OCI-LY7 (cell line): Measurements from ENCODE around the gene ZNF648. TPM values are rescaled to one million over a fixed set of nuclear protein-coding genes. Genes with fewer than 3 reads are reported as not detected.

Experiments used
- BruUV-seq: library from RNA; stranded (reverse); fragments of 400-500 nt; replicated peaks from 2 replicates; lab custom pipeline; 2021; lab: Mats Ljungman, UMichigan
- CTCF ChIA-PET: fragments of 300-600 bp; sonication (Branson Sonifier 250); formaldehyde crosslinking; loops from one replicate; lab custom pipeline; 2022; ENCODE audit warnings: antibody characterized with exemption; ENCODE audit not compliant: unreplicated experiment; lab: Charles Lee
- POLR2A ChIA-PET: fragments of 300-600 bp; sonication (Branson Sonifier 250); formaldehyde crosslinking; loops from one replicate; lab custom pipeline; 2022; ENCODE audit warnings: antibody characterized with exemption; lab: Charles Lee
- DNase-seq: peaks from one replicate; pipeline ENCODE4 v3.0.0-alpha.2; 2015; ENCODE audit warnings: low spot score
- H2AFZ ChIP-seq: fragments of 200-600 bp; sonication (generic), shearing (Covaris generic); 2 replicates; pipeline ENCODE4 v1.6.1; 2014; ENCODE audit warnings: mild to moderate bottlenecking, antibody characterized with exemption, low read length, moderate library complexity
- H3K27ac ChIP-seq: fragments of 200-600 bp; sonication (generic); 2 replicates; pipeline ENCODE4 v1.5.1; 2014; ENCODE audit warnings: mixed run types, low read depth, mild to moderate bottlenecking, moderate library complexity, low read length, inconsistent platforms; ENCODE audit not compliant: poor library complexity, severe bottlenecking
- H3K36me3 ChIP-seq: fragments of 200-600 bp; sonication (generic); 2 replicates; pipeline ENCODE4 v1.6.1; 2014; ENCODE audit warnings: mild to moderate bottlenecking, antibody characterized with exemption, low read length, moderate library complexity, mixed read lengths; ENCODE audit not compliant: insufficient read depth
- H3K4me1 ChIP-seq: fragments of 200-600 bp; sonication (generic); 2 replicates; pipeline ENCODE4 v1.5.1; 2014; ENCODE audit warnings: mild to moderate bottlenecking, low read length; ENCODE audit not compliant: insufficient read depth, poor library complexity, severe bottlenecking
- H3K4me2 ChIP-seq: fragments of 200-600 bp; sonication (generic); 2 replicates; pipeline ENCODE4 v1.6.1; 2014; ENCODE audit warnings: mild to moderate bottlenecking, low read length
- H3K4me3 ChIP-seq: fragments of 200-600 bp; sonication (generic); 2 replicates; pipeline ENCODE4 v1.5.1; 2014; ENCODE audit warnings: mild to moderate bottlenecking, low read depth, low read length; ENCODE audit not compliant: poor library complexity, severe bottlenecking
- H3K79me2 ChIP-seq: fragments of 200-600 bp; sonication (generic); 2 replicates; pipeline ENCODE4 v1.6.1; 2016; ENCODE audit warnings: low read depth, mild to moderate bottlenecking, low read length, moderate library complexity, mixed read lengths; ENCODE audit not compliant: insufficient read depth
- H3K9me2 ChIP-seq: fragments of 200-600 bp; sonication (generic); 2 replicates; pipeline ENCODE4 v1.6.1; 2016; ENCODE audit warnings: mild to moderate bottlenecking, low read length, mixed read lengths; ENCODE audit not compliant: insufficient read depth
- H3K9me3 ChIP-seq: fragments of 200-600 bp; sonication (generic); 2 replicates; pipeline ENCODE4 v1.6.1; 2014; ENCODE audit warnings: mild to moderate bottlenecking, mixed run types, low read length, mixed read lengths
- H4K20me1 ChIP-seq: fragments of 200-600 bp; sonication (generic); 2 replicates; pipeline ENCODE4 v1.6.1; 2014; ENCODE audit warnings: mild to moderate bottlenecking, antibody characterized with exemption, low read length, moderate library complexity, mixed read lengths; ENCODE audit not compliant: insufficient read depth
- CTCF ChIP-seq: fragments of 200-600 bp; sonication (generic); conservative IDR thresholded peaks from 2 replicates; pipeline ENCODE4 v1.5.1; 2014; ENCODE audit warnings: mild to moderate bottlenecking, antibody characterized with exemption, low read length, moderate library complexity, mixed read lengths
- EZH2phosphoT487 ChIP-seq: fragments of 200-600 bp; sonication (generic); IDR thresholded peaks from 2 replicates; pipeline ENCODE4 v1.6.1; 2018; ENCODE audit warnings: low read depth, borderline replicate concordance, mild to moderate bottlenecking, mixed run types, antibody characterized with exemption, low read length, moderate library complexity, mixed read lengths
- intact Hi-C: fragments of 100-400 bp; cut with micrococcal nuclease; formaldehyde crosslinking; loops from one replicate; pipeline ENCODE4 v1.10.0; 2022; ENCODE audit not compliant: unreplicated experiment
- total RNA-seq, 2 experiments: library from RNA; depleted of rRNA in 1 of 2; stranded (reverse); fragments of >200 nt in 1 of 2; shearing (Covaris generic) in 1 of 2; gene quantifications; 2 replicates each; pipeline ENCODE4 v1.2.3, GENCODE V29; 2014 to 2022

ZNF648 gene
- total RNA-seq, 2 experiments from 2014 or later: not detected

- Histone ChIP-seq H3K4me3 (no peak overlapping the region), H3K9me2 (no peaks in the 10 kb centered on the region), H3K27ac (no peak overlapping the region), H3K9me3 (no peaks in the 10 kb centered on the region), H3K36me3 (no peaks in the 10 kb centered on the region), H3K79me2 (no peaks in the 10 kb centered on the region), H4K20me1 (no peaks in the 10 kb centered on the region), H3K4me2 (no peak overlapping the region), H3K4me1 (no peaks in the 10 kb centered on the region), H2AFZ (no peak overlapping the region)
- no TSS peak for BruUV-seq
- TF ChIP-seq EZH2phosphoT487 (no peak), CTCF (no peak)
- ChIA-PET CTCF (no interaction called here), POLR2A (no interaction called here)
- intact Hi-C loops: no loop called here
- no peak for DNase-seq
Observed at GRCh38 chr1:182107209-182107608, 45.7 kb upstream of the ZNF648 start.

- no peak overlapping the region for H3K27ac ChIP-seq
- intact Hi-C loops: no loop called here
- H3K4me3 ChIP-seq: no peak overlapping the region
- H4K20me1 ChIP-seq: no peaks in the 10 kb centered on the region
- DNase-seq: no peak
- BruUV-seq: no TSS peak
- CTCF ChIA-PET: no interaction called here
- TF ChIP-seq CTCF (no peak), EZH2phosphoT487 (no peak)
- no peaks in the 10 kb centered on the region for H3K36me3 ChIP-seq
- no peaks in the 10 kb centered on the region for H3K79me2 ChIP-seq
- no peak overlapping the region for H3K4me2 ChIP-seq
- no peak overlapping the region for H2AFZ ChIP-seq
- no peaks in the 10 kb centered on the region for H3K9me3 ChIP-seq
- H3K4me1 ChIP-seq: no peaks in the 10 kb centered on the region
- H3K9me2 ChIP-seq: no peaks in the 10 kb centered on the region
- POLR2A ChIA-PET: interaction anchor here (0.7 kb wide), 1 partner anchor 188 kb away, joined by 4 read pairs; no protein-coding TSS in a partner anchor
Observed at GRCh38 chr1:182102043-182102416, 40.5 kb upstream of the ZNF648 start.

- no TSS peak for BruUV-seq
- CTCF ChIA-PET: no interaction called here
Observed at GRCh38 chr1:182101415-182102042, 40.0 kb upstream of the ZNF648 start.

More at GRCh38 chr1:182101415-182102042, 40.0 kb upstream of the ZNF648 start:
- Histone ChIP-seq H3K79me2 (no peaks in the 10 kb centered on the region), H3K27ac (no peak overlapping the region), H3K4me2 (no peak overlapping the region), H2AFZ (no peak overlapping the region), H3K9me3 (no peaks in the 10 kb centered on the region), H3K36me3 (no peaks in the 10 kb centered on the region), H3K4me1 (no peaks in the 10 kb centered on the region), H4K20me1 (no peaks in the 10 kb centered on the region), H3K4me3 (no peak overlapping the region), H3K9me2 (no peaks in the 10 kb centered on the region)
- POLR2A ChIA-PET: interaction anchor here (0.7 kb wide), 1 partner anchor 188 kb away, joined by 4 read pairs; no protein-coding TSS in a partner anchor
- no peak for DNase-seq
- TF ChIP-seq CTCF (no peak), EZH2phosphoT487 (no peak)
- intact Hi-C loops: no loop called here
